HL-60 (cell line): ENCODE measurements around the gene METTL15.

ENCODE experiments used
- CTCF ChIP-seq: IDR thresholded peaks from one replicate; pipeline ENCODE4 v1.5.1; 2011; ENCODE audit warnings: low read length, control low read depth, inconsistent platforms; ENCODE audit not compliant: insufficient read depth
- POLR2AphosphoS5 ChIP-seq: IDR thresholded peaks from 2 replicates; pipeline ENCODE4 v1.6.1; 2012; ENCODE audit warnings: low read depth

- TF ChIP-seq CTCF (no peak), POLR2AphosphoS5 (no peak)
These were observed 142.0 kb downstream of the METTL15 start for GRCh38 chr11:28250192-28250591.
